Measurements from ENCODE around the gene ZXDC.

DNA sequence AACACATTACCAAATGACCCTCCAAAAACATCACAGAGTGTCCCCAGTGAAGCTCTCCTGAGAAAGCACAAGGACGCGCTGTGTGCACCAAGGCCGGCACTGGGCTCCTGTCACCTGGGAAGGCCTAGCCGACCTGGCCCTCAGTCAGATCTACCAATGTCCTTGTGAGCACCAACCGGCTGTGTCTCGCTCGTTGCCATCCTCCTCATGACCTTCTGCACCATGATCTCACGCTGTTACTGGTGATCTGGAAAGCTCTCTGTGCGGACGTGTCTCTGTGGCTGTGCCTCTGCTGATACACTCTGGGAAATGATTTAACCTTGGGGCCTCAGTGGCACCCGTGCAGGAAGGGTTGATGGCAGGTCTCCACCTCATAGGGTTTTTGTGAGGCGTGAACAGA, 24.2 kb downstream of the ZXDC start:
- TF ChIP-seq CTCF (IDR thresholded peaks at IDR 0.05) (no peak), POLR2A (IDR thresholded peaks at IDR 0.05) (no peak), EP300 (IDR thresholded peaks at IDR 0.05) (no peak)

Data from tibial nerve (tissue), 4 donors.